Esophagus muscularis mucosa (tissue), 3 donors: Measurements from ENCODE around the gene OAF.

Source experiments
- CTCF ChIP-seq, 3 experiments: fragments of 200-600 bp in 2 of 3; fragments of 450-650 bp in 1 of 3; sonication (generic) in 2 of 3; IDR thresholded peaks; one replicate each; pipeline ENCODE4 v1.5.1; 2017 to 2019; ENCODE audit warnings: antibody characterized with exemption in 3 of 3, mild to moderate bottlenecking in 2 of 3, moderate library complexity in 1 of 3
- POLR2A ChIP-seq: fragments of 450-650 bp; IDR thresholded peaks from one replicate; pipeline ENCODE4 v1.6.1; 2017; ENCODE audit warnings: antibody characterized with exemption, moderate library complexity, mild to moderate bottlenecking, low read depth

- TF ChIP-seq POLR2A (no peak), CTCF (IDR thresholded peaks at IDR 0.05) (no peak)
Observed at GRCh38 chr11:120212926-120213325, 2.1 kb downstream of the OAF start.
